Keratinocyte (primary cell): ENCODE data around the gene TIAM2. TPM values are rescaled to one million over a fixed set of nuclear protein-coding genes. Genes with fewer than 3 reads are reported as not detected.

ENCODE experiments used
- DNase-seq: peaks from one replicate; pipeline ENCODE4 v3.0.0-alpha.2; 2011; ENCODE audit warnings: low read depth, missing footprints, low spot score
- FAIRE-seq: peaks from 2 replicates; lab custom pipeline; 2011; peaks lifted over from hg19 to GRCh38; lab: Jason Lieb, UNC
- H2AFZ ChIP-seq: 2 replicates; pipeline ENCODE4 v1.6.0; 2012; ENCODE audit warnings: low read length, control low read depth, inconsistent platforms; ENCODE audit not compliant: control insufficient read depth
- H3K27ac ChIP-seq: 2 replicates; pipeline ENCODE4 v1.5.1; 2011; ENCODE audit warnings: low read length; ENCODE audit not compliant: control insufficient read depth, insufficient read depth
- H3K27me3 ChIP-seq: 3 replicates; pipeline ENCODE4 v1.6.0; 2011; ENCODE audit warnings: low read length; ENCODE audit not compliant: control insufficient read depth, insufficient read depth; ENCODE audit errors: extremely low read depth
- H3K36me3 ChIP-seq, 2 experiments: 2 replicates in 1 of 2; 3 replicates in 1 of 2; pipeline ENCODE4 v1.5.1; 2011; ENCODE audit warnings: low read length in 2 of 2, mild to moderate bottlenecking in 1 of 2; ENCODE audit not compliant: control insufficient read depth in 2 of 2, insufficient read depth in 2 of 2; ENCODE audit errors: extremely low read depth in 1 of 2
- H3K4me1 ChIP-seq: 3 replicates; pipeline ENCODE4 v1.5.1; 2011; ENCODE audit warnings: low read length; ENCODE audit not compliant: control insufficient read depth, insufficient read depth; ENCODE audit errors: extremely low read depth
- H3K4me2 ChIP-seq: 3 replicates; pipeline ENCODE4 v1.6.0; 2011; ENCODE audit warnings: low read depth, low read length; ENCODE audit not compliant: control insufficient read depth, insufficient read depth; ENCODE audit errors: extremely low read depth
- H3K4me3 ChIP-seq, 3 experiments: fragments of 200-600 bp in 1 of 3; sonication (generic) in 1 of 3; 2 replicates in 2 of 3; 3 replicates in 1 of 3; pipeline ENCODE4 v1.5.1; 2011 to 2016; ENCODE audit warnings: low read length in 3 of 3, mild to moderate bottlenecking in 3 of 3, control low read depth in 2 of 3, inconsistent platforms in 1 of 3, low read depth in 1 of 3, mixed read lengths in 1 of 3, mixed run types in 1 of 3, moderate library complexity in 1 of 3; ENCODE audit not compliant: control insufficient read depth in 2 of 3, insufficient read depth in 2 of 3; ENCODE audit errors: extremely low read depth in 1 of 3
- H3K79me2 ChIP-seq: 2 replicates; pipeline ENCODE4 v1.6.0; 2012; ENCODE audit warnings: low read length; ENCODE audit not compliant: control insufficient read depth, insufficient read depth
- H3K9ac ChIP-seq: 3 replicates; pipeline ENCODE4 v1.6.0; 2011; ENCODE audit warnings: low read length; ENCODE audit not compliant: control insufficient read depth, insufficient read depth; ENCODE audit errors: extremely low read depth
- H3K9me1 ChIP-seq: 3 replicates; pipeline ENCODE4 v1.6.0; 2011; ENCODE audit warnings: low read length; ENCODE audit not compliant: control insufficient read depth, insufficient read depth; ENCODE audit errors: extremely low read depth
- H3K9me3 ChIP-seq: 2 replicates; pipeline ENCODE4 v1.5.1; 2012; ENCODE audit warnings: low read depth, low read length; ENCODE audit not compliant: control insufficient read depth
- H4K20me1 ChIP-seq: 3 replicates; pipeline ENCODE4 v1.6.0; 2011; ENCODE audit warnings: low read length; ENCODE audit not compliant: control insufficient read depth, insufficient read depth; ENCODE audit errors: extremely low read depth
- EZH2 ChIP-seq: IDR thresholded peaks from one replicate; pipeline ENCODE4 v1.6.1; 2012; ENCODE audit warnings: inconsistent platforms, mild to moderate bottlenecking, low read length, moderate library complexity
- dilution Hi-C: fragments of 300-500 bp; cut with MboI; formaldehyde crosslinking; loops from one replicate; pipeline ENCODE4 v1.7.0; 2020; ENCODE audit warnings: low sequenced_read_pairs; ENCODE audit not compliant: extremely low pct_ligation_motif_present
- polyA plus RNA-seq, 5 experiments: library from polyadenylated mRNA; depleted of rRNA in 3 of 5; stranded (reverse) in 3 of 5; stranded (forward) in 1 of 5; unstranded in 1 of 5; fragments of >200 nt; gene quantifications; 1 replicate in 1 of 5; 2 replicates in 3 of 5; 3 replicates in 1 of 5; pipeline versions ENCODE4 v1.2.1 to v1.2.3, GENCODE V29; 2011 to 2012; ENCODE audit warnings: missing spikeins in 2 of 5, low read depth in 1 of 5, low replicate concordance in 1 of 5
- TF ChIP-seq, protein P1 (sequence below), 3 experiments: IDR thresholded peaks in 1 of 3; conservative IDR thresholded peaks in 1 of 3; optimal IDR thresholded peaks in 1 of 3; 2 replicates in 2 of 3; 3 replicates in 1 of 3; pipeline versions ENCODE3 to v1.5.1; 2011; ENCODE audit warnings: low read length in 3 of 3, mild to moderate bottlenecking in 3 of 3, moderate library complexity in 2 of 3, control low read depth in 1 of 3, inconsistent platforms in 1 of 3; ENCODE audit not compliant: insufficient read depth in 2 of 3; ENCODE audit errors: extremely low read depth in 1 of 3

The TIAM2 gene
- polyA plus RNA-seq, 1 donor (not counting 4 experiments of a cell fraction or from before 2014, with no cell fraction given): 4.0 TPM

DNA sequence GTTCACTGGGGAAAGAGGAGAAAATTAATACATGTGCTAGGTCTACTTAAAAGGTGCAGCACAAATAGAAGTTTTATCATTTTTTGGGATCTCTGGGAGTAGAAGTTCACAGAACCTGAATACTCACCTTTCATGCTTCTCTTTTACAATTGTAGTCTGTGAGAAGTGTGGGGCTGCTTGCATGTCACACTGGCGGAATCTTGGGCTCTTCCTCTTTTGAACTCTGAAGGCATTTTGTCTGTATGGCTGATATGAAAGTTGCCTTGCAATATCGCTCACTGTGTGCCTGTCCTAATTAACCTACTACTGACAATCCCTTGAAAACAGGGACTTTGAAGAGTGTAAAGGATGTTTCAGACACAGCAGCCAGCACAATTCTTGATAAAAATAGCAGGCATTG, 202.8 kb downstream of the TIAM2 start:
- dilution Hi-C loops: no loop called here
- peaks cover 12% of the 10 kb centered on the region for H3K4me1 ChIP-seq
- H3K36me3 ChIP-seq: no peaks in the 10 kb centered on the region
- no peak overlapping the region for H3K4me3 ChIP-seq
- no peaks in the 10 kb centered on the region for H3K79me2 ChIP-seq
- H4K20me1 ChIP-seq: no peaks in the 10 kb centered on the region
- no peak overlapping the region for H3K9ac ChIP-seq
- H3K9me1 ChIP-seq: no peaks in the 10 kb centered on the region
- H3K27ac ChIP-seq: no peak overlapping the region
- no peak for DNase-seq
- no peak for FAIRE-seq
- H3K4me2 ChIP-seq: no peak overlapping the region
- H3K27me3 ChIP-seq: no peaks in the 10 kb centered on the region
- no peak overlapping the region for H2AFZ ChIP-seq
- no peaks in the 10 kb centered on the region for H3K9me3 ChIP-seq
- no peak for TF ChIP-seq EZH2
- TF ChIP-seq, protein P1, sequence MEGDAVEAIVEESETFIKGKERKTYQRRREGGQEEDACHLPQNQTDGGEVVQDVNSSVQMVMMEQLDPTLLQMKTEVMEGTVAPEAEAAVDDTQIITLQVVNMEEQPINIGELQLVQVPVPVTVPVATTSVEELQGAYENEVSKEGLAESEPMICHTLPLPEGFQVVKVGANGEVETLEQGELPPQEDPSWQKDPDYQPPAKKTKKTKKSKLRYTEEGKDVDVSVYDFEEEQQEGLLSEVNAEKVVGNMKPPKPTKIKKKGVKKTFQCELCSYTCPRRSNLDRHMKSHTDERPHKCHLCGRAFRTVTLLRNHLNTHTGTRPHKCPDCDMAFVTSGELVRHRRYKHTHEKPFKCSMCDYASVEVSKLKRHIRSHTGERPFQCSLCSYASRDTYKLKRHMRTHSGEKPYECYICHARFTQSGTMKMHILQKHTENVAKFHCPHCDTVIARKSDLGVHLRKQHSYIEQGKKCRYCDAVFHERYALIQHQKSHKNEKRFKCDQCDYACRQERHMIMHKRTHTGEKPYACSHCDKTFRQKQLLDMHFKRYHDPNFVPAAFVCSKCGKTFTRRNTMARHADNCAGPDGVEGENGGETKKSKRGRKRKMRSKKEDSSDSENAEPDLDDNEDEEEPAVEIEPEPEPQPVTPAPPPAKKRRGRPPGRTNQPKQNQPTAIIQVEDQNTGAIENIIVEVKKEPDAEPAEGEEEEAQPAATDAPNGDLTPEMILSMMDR (optimal IDR thresholded peaks at IDR 0.05 in 1 of 3, IDR thresholded peaks at IDR 0.05 in 1 of 3, conservative IDR thresholded peaks at IDR 0.05 in 1 of 3; ENCODE audit: extremely low read depth in 1 of 3, insufficient read depth in 2 of 3, low read length in 3 of 3): no peak

DNA sequence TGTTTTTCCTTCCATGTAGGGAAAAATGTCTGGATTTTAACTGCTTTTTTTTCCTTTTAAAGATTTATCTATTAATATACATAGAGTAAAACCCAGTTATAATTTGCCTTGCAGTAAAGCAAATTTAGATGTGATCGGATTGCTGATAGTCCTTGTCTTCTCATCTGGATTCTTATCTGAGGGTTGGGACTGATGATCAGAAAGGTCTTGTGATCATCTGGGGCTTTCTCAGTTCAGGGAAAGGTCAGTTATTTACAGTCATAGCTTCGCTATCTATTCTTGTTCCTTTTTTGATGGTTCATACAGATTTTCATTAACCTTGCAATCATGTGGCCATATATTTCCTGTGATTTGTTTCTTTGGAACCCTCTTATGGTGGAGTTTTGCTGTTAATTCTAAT, 204.9 kb downstream of the TIAM2 start:
- no peak overlapping the region for H3K4me3 ChIP-seq
- H4K20me1 ChIP-seq: no peaks in the 10 kb centered on the region
- no peaks in the 10 kb centered on the region for H3K79me2 ChIP-seq
- no peaks in the 10 kb centered on the region for H3K9me3 ChIP-seq
- H3K27ac ChIP-seq: no peak overlapping the region
- no peaks in the 10 kb centered on the region for H3K36me3 ChIP-seq
- H3K4me2 ChIP-seq: no peak overlapping the region
- no peak for DNase-seq
- H3K9ac ChIP-seq: no peak overlapping the region
- dilution Hi-C loops: no loop called here
- H2AFZ ChIP-seq: no peak overlapping the region
- H3K4me1 ChIP-seq: peaks cover 12% of the 10 kb centered on the region
- H3K9me1 ChIP-seq: no peaks in the 10 kb centered on the region
- no peak for FAIRE-seq
- no peaks in the 10 kb centered on the region for H3K27me3 ChIP-seq
- TF ChIP-seq, protein P1 (optimal IDR thresholded peaks at IDR 0.05 in 1 of 3, IDR thresholded peaks at IDR 0.05 in 1 of 3, conservative IDR thresholded peaks at IDR 0.05 in 1 of 3; ENCODE audit: extremely low read depth in 1 of 3, insufficient read depth in 2 of 3, low read length in 3 of 3): no peak
- no peak for TF ChIP-seq EZH2
